ENCODE measurements around the gene PCID2.

PCID2 gene

DNA sequence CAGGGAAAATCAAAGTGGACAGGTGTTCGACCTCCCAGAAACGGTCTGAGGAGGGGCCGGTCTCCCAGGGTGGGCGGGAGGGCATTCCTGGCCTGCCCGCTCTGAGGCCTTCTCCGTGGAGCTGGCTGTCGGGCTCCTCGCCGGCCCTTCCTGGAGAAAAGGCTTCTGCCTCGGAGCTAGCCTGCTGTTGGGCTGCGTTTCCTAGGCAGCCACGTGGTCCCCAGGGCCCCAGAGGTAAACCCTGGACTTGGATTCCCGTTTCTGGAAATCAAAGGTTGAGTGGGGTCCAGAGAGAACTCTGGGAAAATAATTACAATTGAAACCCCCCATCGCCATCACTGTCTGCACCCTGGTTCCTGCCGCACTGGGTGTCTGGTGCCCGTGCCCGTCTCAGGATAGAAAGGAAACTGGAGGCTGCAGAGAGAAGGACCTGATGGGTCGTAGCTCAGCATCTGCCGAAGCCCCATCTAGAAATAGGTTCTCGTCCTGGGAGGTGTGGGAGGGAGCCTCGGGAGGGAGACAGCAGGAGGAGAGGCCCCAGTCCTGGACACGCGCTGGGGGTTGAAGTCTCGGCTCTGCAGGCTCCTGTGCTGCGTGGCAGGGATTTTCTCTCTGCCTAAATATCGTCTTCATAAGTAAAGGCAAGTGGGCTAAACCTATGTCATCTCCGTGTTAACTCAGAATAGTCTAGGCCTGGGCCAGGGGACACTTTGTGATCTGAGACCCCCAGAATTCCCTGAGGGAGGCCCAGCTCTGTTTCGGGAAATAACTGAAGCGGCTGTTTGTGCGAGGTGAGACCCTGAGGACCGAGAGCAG, 57.7 kb downstream of the PCID2 start:
- DNase-seq (ENCODE audit: extremely low read depth in 1 of 2, low read depth in 1 of 2), result no peak

DNA sequence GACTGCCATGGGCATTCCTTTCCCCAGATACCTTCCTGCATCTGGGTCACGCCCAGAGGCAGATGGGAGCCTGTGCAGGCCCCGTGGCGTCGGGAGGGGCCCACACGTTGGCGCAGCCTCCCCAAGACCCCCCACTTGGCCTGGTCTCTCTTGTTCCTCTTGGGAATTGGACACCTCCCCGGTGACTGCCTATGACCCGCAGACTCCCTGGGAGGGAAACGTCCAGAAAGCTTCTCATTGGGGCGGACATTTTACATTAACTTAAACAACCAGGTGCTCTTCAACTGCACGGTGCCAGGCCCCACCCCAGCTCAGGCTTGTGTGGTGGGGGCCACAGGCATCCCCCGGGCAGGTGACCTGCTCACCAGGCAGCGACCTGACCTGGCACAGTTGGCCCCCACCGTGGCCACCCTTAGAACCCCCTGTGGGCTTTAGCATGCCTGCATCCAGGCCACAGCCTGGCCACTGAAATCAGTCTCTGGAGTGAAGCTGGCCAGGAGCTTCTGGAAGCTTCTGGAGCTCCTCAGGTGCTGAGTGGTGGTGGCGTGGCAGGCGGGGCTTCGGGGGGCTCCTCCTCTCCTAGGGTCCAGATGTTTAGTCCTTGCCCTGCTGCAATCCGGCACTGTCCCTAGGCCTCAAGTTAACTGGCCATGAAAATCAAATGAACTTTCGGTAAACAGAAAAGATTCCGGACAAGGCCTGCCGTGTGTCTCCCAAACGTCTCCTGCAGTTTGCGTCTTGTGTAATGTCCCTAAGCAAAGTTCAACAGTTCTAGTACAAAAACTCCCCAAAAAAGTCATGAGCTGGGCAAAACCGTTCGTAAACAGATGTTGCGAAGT, 58.5 kb downstream of the PCID2 start:
- no peak for DNase-seq (ENCODE audit: extremely low read depth in 1 of 2, low read depth in 1 of 2)

GRCh38 chr13:113148940-113149503, 59.4 kb downstream of the PCID2 start:
- DNase-seq (ENCODE audit: extremely low read depth in 1 of 2, low read depth in 1 of 2), result no peak

DNA sequence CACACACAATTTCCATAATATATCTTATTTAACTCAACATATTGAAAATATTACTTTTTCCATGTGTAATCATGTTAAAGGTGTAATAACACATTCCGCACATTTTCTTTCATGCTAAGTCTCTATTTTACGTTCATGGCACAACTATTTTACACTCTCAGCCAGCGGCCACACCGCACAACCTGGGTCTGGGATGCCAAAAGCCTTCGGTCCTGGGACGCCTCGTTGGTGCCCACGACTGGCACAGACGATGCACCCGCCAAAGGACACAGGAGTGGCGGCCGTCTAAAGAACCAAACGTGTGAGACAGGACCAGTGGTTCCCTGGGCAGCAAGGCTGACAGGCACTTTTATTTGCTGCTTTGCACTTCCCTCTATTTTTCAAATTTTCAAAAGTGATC, 60.1 kb downstream of the PCID2 start:
- DNase-seq (ENCODE audit: extremely low read depth in 1 of 2, low read depth in 1 of 2), result no peak

- DNase-seq (ENCODE audit: extremely low read depth in 1 of 2, low read depth in 1 of 2), result no peak
These were observed 61.3 kb downstream of the PCID2 start for GRCh38 chr13:113147206-113147605.

GRCh38 chr13:113146750-113147149, 61.7 kb downstream of the PCID2 start:
- DNase-seq (ENCODE audit: extremely low read depth in 1 of 2, low read depth in 1 of 2), result no peak

- no peak for DNase-seq (ENCODE audit: extremely low read depth in 1 of 2, low read depth in 1 of 2)
These were observed 62.4 kb downstream of the PCID2 start for GRCh38 chr13:113145911-113146598.

DNA sequence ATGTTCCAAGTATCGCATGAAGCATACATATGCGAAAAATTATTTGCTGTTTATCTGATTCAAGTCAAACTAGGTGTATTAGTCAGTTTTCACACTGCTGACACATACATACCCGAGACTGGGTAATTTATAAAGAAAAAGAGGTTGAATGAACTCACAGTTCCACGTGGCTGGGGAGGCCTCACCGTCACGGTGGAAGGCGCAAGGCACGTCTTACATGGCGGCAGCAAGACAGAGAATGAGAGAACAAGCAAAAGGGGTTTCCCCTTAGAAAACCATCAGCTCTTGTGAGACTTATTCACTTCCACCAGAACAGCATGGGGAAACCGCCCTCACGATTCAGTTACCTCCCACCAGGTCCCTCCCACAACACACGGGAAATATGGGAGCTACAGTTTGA, 63.0 kb downstream of the PCID2 start:
- no peak for DNase-seq (ENCODE audit: extremely low read depth in 1 of 2, low read depth in 1 of 2)

DNA sequence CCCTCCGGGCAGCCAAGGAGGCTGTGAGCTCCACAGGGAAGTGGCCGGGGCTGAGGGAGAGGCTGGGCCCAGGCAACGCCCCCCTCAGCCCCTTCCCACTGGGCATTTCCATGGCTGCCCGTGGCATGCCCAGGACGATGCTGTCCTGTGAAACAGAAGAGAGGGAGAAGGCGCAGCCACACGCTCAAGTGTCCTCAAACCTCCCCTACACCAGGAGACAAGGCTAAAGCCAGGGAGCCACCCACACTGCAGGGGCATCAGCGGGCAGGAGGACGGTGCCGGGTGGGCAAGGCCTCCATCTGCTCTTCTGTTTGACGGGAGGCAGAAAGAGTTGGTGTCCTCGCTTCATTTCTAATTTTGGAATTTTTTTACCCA, 64.2 kb downstream of the PCID2 start:
- DNase-seq (ENCODE audit: extremely low read depth in 1 of 2, low read depth in 1 of 2), result no peak

DNA sequence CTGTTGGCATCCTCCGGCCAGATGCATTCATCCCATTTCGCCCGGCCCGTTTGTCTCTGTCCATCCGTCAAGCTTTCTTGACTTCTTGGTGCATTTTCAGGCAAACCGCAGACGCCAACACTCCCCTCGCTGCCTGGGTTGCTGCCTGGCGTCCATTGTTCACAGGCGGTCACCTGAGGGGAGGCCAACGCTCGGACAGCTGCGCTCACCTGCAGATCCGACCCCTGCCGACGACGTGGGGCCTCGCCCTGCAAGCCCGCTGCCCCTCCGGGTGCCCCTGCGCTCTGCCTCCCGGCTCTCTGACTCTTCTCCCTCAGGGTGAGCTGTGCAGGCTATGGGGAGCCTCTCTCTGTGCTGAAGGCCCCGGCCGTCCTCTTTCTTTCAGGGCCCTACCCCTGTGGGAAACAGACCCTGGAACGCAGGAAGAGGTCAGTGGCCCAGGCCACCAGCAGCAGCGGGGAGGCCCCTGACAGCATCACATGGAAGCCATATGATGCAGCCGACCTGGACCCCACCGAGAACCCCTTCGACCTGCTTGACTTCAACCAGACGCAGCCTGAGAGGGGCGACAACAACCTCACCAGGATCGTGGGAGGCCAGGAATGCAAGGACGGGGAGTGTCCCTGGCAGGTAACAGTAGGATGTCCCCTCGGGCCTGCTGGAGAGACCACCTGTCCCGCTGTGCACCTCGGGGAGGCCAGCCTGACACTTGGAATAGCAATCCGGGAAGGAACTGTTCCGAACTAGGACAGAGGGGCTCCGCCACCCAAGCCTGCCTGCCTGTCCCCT, 64.8 kb downstream of the PCID2 start:
- DNase-seq (ENCODE audit: extremely low read depth in 1 of 2, low read depth in 1 of 2), result no peak

DNA sequence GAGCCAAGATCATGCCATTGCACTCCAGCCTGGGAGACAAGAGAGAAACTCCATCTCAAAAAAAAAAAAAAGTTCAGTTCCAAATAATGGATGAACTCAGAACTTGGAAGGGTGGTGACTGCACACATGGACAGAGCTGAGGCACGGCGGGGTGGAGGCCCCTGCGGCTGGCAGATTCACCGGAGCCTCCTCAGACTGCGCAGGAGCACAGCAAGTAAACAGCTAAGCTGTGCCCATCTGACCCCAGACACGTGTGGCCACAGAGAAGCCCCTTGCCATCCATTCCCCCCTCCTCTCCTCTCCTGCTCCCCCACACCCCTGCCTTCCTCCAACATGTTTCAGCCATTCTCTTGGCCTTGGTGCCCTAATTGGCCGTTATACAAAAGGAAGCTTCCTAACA, 65.6 kb downstream of the PCID2 start:
- no peak for DNase-seq (ENCODE audit: extremely low read depth in 1 of 2, low read depth in 1 of 2)

DNA sequence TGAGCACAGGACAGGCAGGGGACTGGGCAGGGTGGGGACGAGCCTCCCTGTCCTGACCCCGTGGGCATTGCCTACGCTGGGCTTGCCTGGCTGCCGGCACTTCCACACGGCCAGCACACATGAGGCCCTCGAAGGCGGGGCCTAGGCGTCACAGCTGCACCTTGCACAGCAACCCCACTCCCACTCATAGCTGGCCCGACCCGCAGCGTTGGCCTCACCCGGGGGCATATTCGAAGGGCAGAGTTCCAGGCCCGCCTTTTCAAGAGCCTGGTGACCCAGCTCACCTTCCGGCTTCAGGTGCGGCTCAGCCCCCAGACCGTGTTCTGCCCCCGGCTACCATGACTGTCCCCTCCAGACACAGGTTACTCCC, 66.9 kb downstream of the PCID2 start:
- no peak for DNase-seq (ENCODE audit: extremely low read depth in 1 of 2, low read depth in 1 of 2)

DNA sequence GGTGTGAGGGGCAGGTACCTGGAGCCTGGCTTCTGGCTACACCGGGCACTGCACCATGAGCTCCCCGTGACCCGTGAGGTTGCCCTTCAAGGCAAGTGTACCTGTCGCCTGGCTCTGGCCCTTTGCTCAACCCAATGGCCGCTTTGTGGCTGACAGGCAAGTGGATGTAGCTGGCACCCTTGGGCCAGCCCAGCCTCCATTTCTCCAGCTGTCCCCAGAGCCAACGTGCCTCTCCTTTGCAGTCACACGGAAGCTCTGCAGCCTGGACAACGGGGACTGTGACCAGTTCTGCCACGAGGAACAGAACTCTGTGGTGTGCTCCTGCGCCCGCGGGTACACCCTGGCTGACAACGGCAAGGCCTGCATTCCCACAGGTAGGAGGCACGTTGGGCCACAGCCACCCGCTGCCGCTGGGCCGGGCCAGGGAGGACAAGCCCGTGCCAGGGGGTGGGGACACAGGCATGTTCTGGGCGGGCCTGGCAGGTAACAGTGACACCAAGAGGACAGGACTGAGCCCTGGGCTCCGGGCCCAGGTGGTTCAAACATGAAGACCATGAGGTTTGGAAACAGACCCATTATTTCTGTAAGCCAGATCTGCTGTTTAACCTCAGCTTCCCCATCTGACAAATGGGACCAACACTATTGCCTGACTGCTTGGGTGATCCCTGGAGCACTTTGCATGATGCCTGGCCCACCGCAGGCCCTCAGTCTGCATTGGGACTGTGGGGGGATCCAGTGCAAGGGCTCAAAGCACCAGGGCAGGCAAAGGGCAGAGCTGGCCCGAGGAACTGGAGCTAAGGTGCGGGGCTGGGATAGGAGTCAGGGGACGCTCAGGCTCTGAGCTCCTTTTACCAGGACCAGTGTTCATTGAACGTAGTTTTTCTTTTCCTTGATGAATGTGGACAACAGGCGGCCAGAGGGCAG, 67.5 kb downstream of the PCID2 start:
- no peak for DNase-seq (ENCODE audit: extremely low read depth in 1 of 2, low read depth in 1 of 2)

GRCh38 chr13:113139577-113139976, 68.9 kb downstream of the PCID2 start:
- DNase-seq (ENCODE audit: extremely low read depth in 1 of 2, low read depth in 1 of 2), result no peak

DNA sequence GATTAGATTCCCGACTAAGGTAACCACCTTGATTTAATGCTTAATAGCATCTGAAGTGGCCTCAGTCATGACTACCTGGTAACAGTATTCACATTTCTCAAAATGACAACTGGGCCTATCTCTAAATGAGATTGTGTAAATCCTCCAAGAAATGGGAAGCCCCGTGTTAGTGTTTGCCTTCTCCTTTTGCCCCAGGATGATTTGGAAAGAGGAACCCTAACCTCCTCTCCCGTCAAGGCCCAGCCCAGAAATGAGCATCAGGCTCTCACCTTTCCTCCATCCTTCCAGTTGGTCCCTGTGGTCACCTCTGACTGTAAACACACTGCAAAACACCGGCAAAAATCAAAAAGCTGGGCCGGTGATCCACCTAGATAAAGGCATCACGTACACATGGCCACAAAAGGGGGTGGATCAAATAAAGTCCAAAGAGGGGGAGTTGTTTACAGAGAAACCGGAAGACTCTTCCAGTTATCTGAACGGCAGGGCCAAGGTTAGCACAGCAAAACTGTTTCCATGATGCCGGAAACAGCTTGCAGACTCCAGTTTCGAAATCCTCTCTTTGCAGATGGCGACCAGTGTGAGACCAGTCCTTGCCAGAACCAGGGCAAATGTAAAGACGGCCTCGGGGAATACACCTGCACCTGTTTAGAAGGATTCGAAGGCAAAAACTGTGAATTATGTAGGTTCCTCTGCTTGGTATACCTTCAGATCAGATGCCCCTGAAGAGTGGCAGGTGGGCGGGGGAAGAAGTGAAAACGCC, 69.5 kb downstream of the PCID2 start:
- no peak for DNase-seq (ENCODE audit: extremely low read depth in 1 of 2, low read depth in 1 of 2)

DNA sequence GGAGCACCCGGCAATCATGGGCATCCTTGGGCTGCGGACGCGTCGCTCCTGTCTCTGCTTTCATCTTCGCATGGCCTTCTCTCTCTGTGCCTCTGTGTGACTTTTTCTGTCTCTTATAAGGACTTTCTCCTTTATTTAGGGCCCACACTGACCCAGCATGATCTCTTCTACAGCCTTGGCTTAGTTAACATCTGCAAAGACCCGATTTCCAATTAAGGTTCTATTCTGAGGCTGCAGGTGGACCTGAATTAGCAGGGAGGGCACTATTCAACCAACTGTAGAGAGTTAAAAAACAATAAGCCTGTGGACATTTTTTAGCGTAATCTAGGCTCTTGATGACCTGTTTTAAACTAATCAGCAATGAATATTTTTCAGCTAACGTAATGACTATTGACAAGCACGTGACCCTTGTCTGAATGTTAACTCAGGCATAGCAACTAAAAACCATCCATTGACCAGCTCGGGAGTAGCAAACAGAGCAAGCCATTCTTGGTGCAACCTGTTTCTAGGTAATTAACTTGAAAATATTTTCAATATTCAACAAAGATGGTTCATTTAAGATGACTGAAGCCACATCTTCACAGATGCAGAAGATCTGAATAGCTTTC, 70.7 kb downstream of the PCID2 start:
- no peak for DNase-seq (ENCODE audit: extremely low read depth in 1 of 2, low read depth in 1 of 2)

DNA sequence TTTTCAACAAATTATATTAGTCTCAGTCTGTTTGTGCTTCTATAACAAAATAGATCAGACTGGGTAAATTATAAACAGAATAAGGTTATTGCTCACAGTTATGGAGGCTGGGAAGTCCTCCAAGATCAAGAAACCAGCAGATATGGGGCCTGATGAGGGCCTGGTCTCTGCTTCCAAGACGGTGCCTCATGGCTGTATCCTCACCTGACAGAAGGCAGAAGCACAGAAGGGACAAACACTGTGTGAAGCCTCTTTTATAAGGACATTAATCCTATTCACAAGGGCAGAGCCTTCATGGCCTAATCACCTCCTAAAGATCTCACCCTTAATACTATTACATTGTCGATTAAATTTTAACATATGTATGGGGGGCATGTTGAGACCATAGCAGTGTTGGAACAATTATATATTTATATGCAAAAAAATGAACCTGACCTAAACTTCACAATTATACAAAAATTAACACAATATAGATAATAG, 73.1 kb downstream of the PCID2 start:
- no peak for DNase-seq (ENCODE audit: extremely low read depth in 1 of 2, low read depth in 1 of 2)

All from activated CD8-positive, alpha-beta memory T cell treated with anti-CD3 and anti-CD28 coated beads for 1 hour (primary cell).